GM23248 (cell line): Measurements from ENCODE around the gene KIF20B.

ENCODE experiments used
- EZH2 ChIP-seq: fragments of 200-600 bp; sonication (generic); IDR thresholded peaks from 2 replicates; pipeline ENCODE4 v1.6.1; 2018; ENCODE audit warnings: antibody characterized with exemption, mild to moderate bottlenecking; ENCODE audit not compliant: insufficient read depth, poor library complexity, severe bottlenecking
- EZH2phosphoT487 ChIP-seq: fragments of 200-600 bp; sonication (generic); IDR thresholded peaks from 2 replicates; pipeline ENCODE4 v1.6.1; 2018; ENCODE audit warnings: antibody characterized with exemption, moderate library complexity, mild to moderate bottlenecking, low read depth; ENCODE audit not compliant: insufficient read depth

DNA sequence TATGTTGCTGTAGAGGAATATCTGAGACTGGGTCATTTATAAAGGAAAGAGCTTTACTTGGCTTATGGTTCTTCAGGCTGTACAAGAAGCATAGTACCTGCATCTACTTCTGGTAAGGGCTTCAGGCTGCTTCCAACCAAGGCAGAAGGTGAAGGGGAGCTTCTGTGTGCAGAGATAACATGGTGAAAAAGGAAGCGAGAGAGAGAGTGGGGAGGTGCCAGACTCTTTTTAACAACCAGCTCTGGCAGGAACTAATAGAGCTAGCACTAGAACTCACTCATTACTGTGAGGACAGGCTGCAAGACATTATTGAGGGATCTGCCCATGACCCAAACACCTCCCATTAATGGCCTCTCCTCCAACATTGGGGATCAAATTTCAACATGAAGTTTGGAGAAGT, 94.5 kb downstream of the KIF20B start:
- no peak for TF ChIP-seq EZH2
- TF ChIP-seq EZH2phosphoT487, result no peak
